ENCODE data around the gene TMEM108. TPM values are rescaled to one million over a fixed set of nuclear protein-coding genes. Genes with fewer than 3 reads are reported as not detected.

TMEM108 gene
- total and polyA plus RNA-seq, 2 donors (not counting 1 experiment from before 2014, with no cell fraction given): 0.10 to 0.17 TPM

GRCh38 chr3:133361011-133361410 is 322.8 kb downstream of the TMEM108 start:
- Histone ChIP-seq H3K27ac (ENCODE audit: insufficient read depth, low read length) (no peak overlapping the region), H3K9me3 (ENCODE audit: control insufficient read depth, insufficient read depth, low read depth, low read length) (no peaks in the 10 kb centered on the region), H4K20me1 (ENCODE audit: control insufficient read depth, extremely low read depth, insufficient read depth, low read length) (no peaks in the 10 kb centered on the region), H3K4me3 (replicated peaks in 1 of 4; ENCODE audit: control extremely low read depth in 1 of 4, insufficient read depth in 1 of 4, low read depth in 3 of 4, low read length in 4 of 4) (no peak overlapping the region), H3K9ac (ENCODE audit: insufficient read depth, low read length) (no peak overlapping the region), H2AFZ (ENCODE audit: low read length) (no peak overlapping the region), H3K4me1 (ENCODE audit: control insufficient read depth, extremely low read depth, insufficient read depth, low read length) (no peaks in the 10 kb centered on the region), H3K27me3 (ENCODE audit: control insufficient read depth, insufficient read depth, low read length) (no peaks in the 10 kb centered on the region), H3K36me3 (ENCODE audit: control insufficient read depth, insufficient read depth, low read length) (no peaks in the 10 kb centered on the region), H3K79me2 (ENCODE audit: control insufficient read depth, insufficient read depth, low read length) (no peaks in the 10 kb centered on the region), H3K4me2 (ENCODE audit: extremely low read depth, insufficient read depth, low read length) (no peak overlapping the region)
- TF ChIP-seq EZH2 (IDR thresholded peaks at IDR 0.05; ENCODE audit: low read length, missing control alignments): no peak
- TF ChIP-seq CTCF (conservative IDR thresholded peaks at IDR 0.05 in 1 of 2, IDR thresholded peaks at IDR 0.05 in 1 of 2; ENCODE audit: low read depth in 1 of 2, low read length in 2 of 2): no peak
- no peak for DNase-seq (ENCODE audit: low read depth in 2 of 2)

- Histone ChIP-seq H3K9ac (ENCODE audit: insufficient read depth, low read length) (no peak overlapping the region), H3K9me3 (ENCODE audit: control insufficient read depth, insufficient read depth, low read depth, low read length) (no peaks in the 10 kb centered on the region), H3K27me3 (ENCODE audit: control insufficient read depth, insufficient read depth, low read length) (no peaks in the 10 kb centered on the region), H4K20me1 (ENCODE audit: control insufficient read depth, extremely low read depth, insufficient read depth, low read length) (no peaks in the 10 kb centered on the region), H3K4me3 (replicated peaks in 1 of 4; ENCODE audit: control extremely low read depth in 1 of 4, insufficient read depth in 1 of 4, low read depth in 3 of 4, low read length in 4 of 4) (no peak overlapping the region), H3K79me2 (ENCODE audit: control insufficient read depth, insufficient read depth, low read length) (no peaks in the 10 kb centered on the region), H2AFZ (ENCODE audit: low read length) (no peak overlapping the region), H3K27ac (ENCODE audit: insufficient read depth, low read length) (no peak overlapping the region), H3K4me2 (ENCODE audit: extremely low read depth, insufficient read depth, low read length) (no peak overlapping the region), H3K4me1 (ENCODE audit: control insufficient read depth, extremely low read depth, insufficient read depth, low read length) (no peaks in the 10 kb centered on the region), H3K36me3 (ENCODE audit: control insufficient read depth, insufficient read depth, low read length) (no peaks in the 10 kb centered on the region)
- no peak for TF ChIP-seq EZH2 (IDR thresholded peaks at IDR 0.05; ENCODE audit: low read length, missing control alignments)
- TF ChIP-seq CTCF (conservative IDR thresholded peaks at IDR 0.05 in 1 of 2, IDR thresholded peaks at IDR 0.05 in 1 of 2; ENCODE audit: low read depth in 1 of 2, low read length in 2 of 2): no peak
- no peak for DNase-seq (ENCODE audit: low read depth in 2 of 2)
These were observed 323.2 kb downstream of the TMEM108 start for GRCh38 chr3:133361435-133361834.

GRCh38 chr3:133362539-133362938 is 324.3 kb downstream of the TMEM108 start:
- Histone ChIP-seq H3K4me3 (replicated peaks in 1 of 4; ENCODE audit: control extremely low read depth in 1 of 4, insufficient read depth in 1 of 4, low read depth in 3 of 4, low read length in 4 of 4) (no peak overlapping the region), H3K9ac (ENCODE audit: insufficient read depth, low read length) (no peak overlapping the region)
- no peak for TF ChIP-seq EZH2 (IDR thresholded peaks at IDR 0.05; ENCODE audit: low read length, missing control alignments)
- TF ChIP-seq CTCF (conservative IDR thresholded peaks at IDR 0.05 in 1 of 2, IDR thresholded peaks at IDR 0.05 in 1 of 2; ENCODE audit: low read depth in 1 of 2, low read length in 2 of 2): no peak

More at GRCh38 chr3:133362539-133362938, 324.3 kb downstream of the TMEM108 start:
- Histone ChIP-seq H4K20me1 (ENCODE audit: control insufficient read depth, extremely low read depth, insufficient read depth, low read length) (no peaks in the 10 kb centered on the region), H3K4me1 (ENCODE audit: control insufficient read depth, extremely low read depth, insufficient read depth, low read length) (no peaks in the 10 kb centered on the region), H3K27me3 (ENCODE audit: control insufficient read depth, insufficient read depth, low read length) (no peaks in the 10 kb centered on the region), H3K9me3 (ENCODE audit: control insufficient read depth, insufficient read depth, low read depth, low read length) (no peaks in the 10 kb centered on the region), H3K79me2 (ENCODE audit: control insufficient read depth, insufficient read depth, low read length) (no peaks in the 10 kb centered on the region), H2AFZ (ENCODE audit: low read length) (no peak overlapping the region), H3K4me2 (ENCODE audit: extremely low read depth, insufficient read depth, low read length) (no peak overlapping the region), H3K36me3 (ENCODE audit: control insufficient read depth, insufficient read depth, low read length) (no peaks in the 10 kb centered on the region), H3K27ac (ENCODE audit: insufficient read depth, low read length) (no peak overlapping the region)
- DNase-seq (ENCODE audit: low read depth in 2 of 2): no peak
